ENCODE results near the gene NHEJ1. TPM values are rescaled to one million over a fixed set of nuclear protein-coding genes. Genes with fewer than 3 reads are reported as not detected.

NHEJ1 gene
- total RNA-seq, 1 experiment from 2014 or later = 20.8 TPM

DNA sequence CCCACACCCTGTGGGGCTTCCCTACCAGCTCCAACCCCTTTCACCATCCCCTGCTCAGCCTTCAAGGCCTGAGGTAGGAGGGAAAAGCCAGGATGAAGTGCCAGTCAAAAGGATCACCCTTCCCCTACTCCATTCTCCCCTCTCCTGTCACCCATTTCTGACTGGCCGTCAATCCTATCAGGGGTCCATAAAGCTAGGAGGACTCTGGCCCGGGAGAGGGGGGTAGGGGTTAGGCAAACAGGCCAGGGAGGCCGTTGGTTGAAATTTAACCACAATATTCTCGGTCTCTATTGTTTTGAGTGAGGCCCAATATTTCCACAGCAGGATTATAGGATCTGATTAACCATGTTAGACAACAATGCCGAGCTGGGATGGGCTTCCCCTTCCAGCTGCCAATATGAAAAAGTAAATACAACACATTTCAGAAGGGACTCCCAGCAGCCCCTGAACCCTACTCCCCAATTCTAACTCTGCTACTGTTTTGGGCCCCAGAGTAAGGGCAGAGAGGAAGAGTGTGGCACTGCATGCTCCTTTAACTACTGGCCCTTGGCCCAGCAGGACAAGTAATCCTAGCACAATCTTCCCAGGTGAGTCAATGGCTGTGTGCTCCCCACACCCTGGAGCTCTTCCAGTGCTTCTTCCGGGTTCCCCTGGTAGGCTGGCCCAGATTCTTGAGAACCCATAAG lies 89.3 kb downstream of the NHEJ1 start:
- H2BK15ac ChIP-seq (ENCODE audit: low read depth, low read length) = no peak overlapping the region
- TF ChIP-seq, protein P1, sequence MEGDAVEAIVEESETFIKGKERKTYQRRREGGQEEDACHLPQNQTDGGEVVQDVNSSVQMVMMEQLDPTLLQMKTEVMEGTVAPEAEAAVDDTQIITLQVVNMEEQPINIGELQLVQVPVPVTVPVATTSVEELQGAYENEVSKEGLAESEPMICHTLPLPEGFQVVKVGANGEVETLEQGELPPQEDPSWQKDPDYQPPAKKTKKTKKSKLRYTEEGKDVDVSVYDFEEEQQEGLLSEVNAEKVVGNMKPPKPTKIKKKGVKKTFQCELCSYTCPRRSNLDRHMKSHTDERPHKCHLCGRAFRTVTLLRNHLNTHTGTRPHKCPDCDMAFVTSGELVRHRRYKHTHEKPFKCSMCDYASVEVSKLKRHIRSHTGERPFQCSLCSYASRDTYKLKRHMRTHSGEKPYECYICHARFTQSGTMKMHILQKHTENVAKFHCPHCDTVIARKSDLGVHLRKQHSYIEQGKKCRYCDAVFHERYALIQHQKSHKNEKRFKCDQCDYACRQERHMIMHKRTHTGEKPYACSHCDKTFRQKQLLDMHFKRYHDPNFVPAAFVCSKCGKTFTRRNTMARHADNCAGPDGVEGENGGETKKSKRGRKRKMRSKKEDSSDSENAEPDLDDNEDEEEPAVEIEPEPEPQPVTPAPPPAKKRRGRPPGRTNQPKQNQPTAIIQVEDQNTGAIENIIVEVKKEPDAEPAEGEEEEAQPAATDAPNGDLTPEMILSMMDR (conservative IDR thresholded peaks at IDR 0.05) = no peak
- no peak overlapping the region for H3K23ac ChIP-seq (ENCODE audit: insufficient read length, low read depth, low read length)
- H3K9me3 ChIP-seq (ENCODE audit: control insufficient read depth, low read depth, low read length) = no peaks in the 10 kb centered on the region
- peaks cover 7% of the 10 kb centered on the region for H3K27me3 Mint-ChIP-seq (ENCODE audit: low read depth)
- no peak overlapping the region for H2AFZ ChIP-seq (ENCODE audit: low read length)
- DNase-seq = no peak
- no peak overlapping the region for H4K8ac ChIP-seq (replicated peaks; ENCODE audit: insufficient read length, low read depth, low read length)
- no peaks in the 10 kb centered on the region for H3K79me2 ChIP-seq (ENCODE audit: insufficient read depth, low read length)
- H2BK120ac ChIP-seq (ENCODE audit: low read depth, low read length, poor library complexity, severe bottlenecking) = no peak overlapping the region
- no peaks in the 10 kb centered on the region for H3K9me3 Mint-ChIP-seq
- H3K9ac ChIP-seq (ENCODE audit: extremely low read depth, insufficient read length, low read length) = no peak overlapping the region
- H3K23me2 ChIP-seq (ENCODE audit: insufficient read length, low read depth, low read length, poor library complexity, severe bottlenecking) = no peaks in the 10 kb centered on the region
- H3K27ac ChIP-seq (ENCODE audit: insufficient read length, low read depth, low read length) = no peak overlapping the region
- no peak overlapping the region for H4K91ac ChIP-seq (ENCODE audit: insufficient read length, low read depth, low read length)
- no peak overlapping the region for H3K56ac ChIP-seq (ENCODE audit: insufficient read length, low read depth, low read length)
- H3K18ac ChIP-seq (ENCODE audit: insufficient read length, low read depth, low read length) = no peak overlapping the region
- H3K27me3 ChIP-seq (ENCODE audit: insufficient read depth, low read length) = no peaks in the 10 kb centered on the region
- no peak overlapping the region for H3K4me2 ChIP-seq (ENCODE audit: insufficient read depth, insufficient read length, low read length)
- no peak overlapping the region for H4K5ac ChIP-seq (ENCODE audit: insufficient read length, low read depth, low read length)
- no peaks in the 10 kb centered on the region for H4K20me1 ChIP-seq (ENCODE audit: control insufficient read depth, insufficient read depth, insufficient read length)
- WGBS (ENCODE audit: extremely low coverage, insufficient read length, low lambda C conversion rate) = no CpG with 5 or more reads among the region's 6 CpGs
- peaks cover 0 to 9% (median 0%) of the 10 kb centered on the region in 3 experiments; a peak in 3 of 7 replicates for H3K36me3 Mint-ChIP-seq (ENCODE audit: insufficient read depth in 1 of 3, low read depth in 3 of 3)
- H3K4me3 Mint-ChIP-seq = no peak overlapping the region
- no peak overlapping the region for H3K14ac ChIP-seq (ENCODE audit: insufficient read depth, low read length)
- H2BK5ac ChIP-seq (ENCODE audit: insufficient read length, low read length) = no peak overlapping the region
- no peak overlapping the region for H3T11ph ChIP-seq (ENCODE audit: low read length)
- H2BK20ac ChIP-seq (ENCODE audit: low read depth, low read length, poor library complexity, severe bottlenecking) = no peak overlapping the region
- H3K4me1 Mint-ChIP-seq = peaks cover 5 to 7% of the 10 kb centered on the region in 2 experiments
- H3K4ac ChIP-seq (ENCODE audit: low read depth, low read length) = no peak overlapping the region
- no peak overlapping the region for H3K27ac Mint-ChIP-seq
- H2AK5ac ChIP-seq (ENCODE audit: insufficient read length, low read length) = no peak overlapping the region
- H3K79me1 ChIP-seq (ENCODE audit: insufficient read depth, low read depth, low read length, poor library complexity, severe bottlenecking) = no peaks in the 10 kb centered on the region
- no peak overlapping the region for H2BK12ac ChIP-seq (ENCODE audit: insufficient read length, low read depth, low read length)
- H3K4me1 ChIP-seq (ENCODE audit: insufficient read depth, low read length) = no peaks in the 10 kb centered on the region

Measured in H9 (cell line).